GM23338 (cell line): ENCODE results near the gene PDP2. TPM values are rescaled to one million over a fixed set of nuclear protein-coding genes. Genes with fewer than 3 reads are reported as not detected.

Source experiments
- ATAC-seq: fragments of 200-7000 bp; cut with Tn5 transposase; 3 replicates; pipeline ENCODE4 v1.9.1; 2020
- DNase-seq: peaks from one replicate; pipeline ENCODE4 v3.0.0-alpha.2; 2015; ENCODE audit warnings: low spot score
- H2AFZ ChIP-seq: fragments of 200-600 bp; sonication (generic); 2 replicates; pipeline ENCODE4 v1.8.0; 2016; ENCODE audit warnings: antibody characterized with exemption, mild to moderate bottlenecking, moderate library complexity
- H3F3A ChIP-seq: fragments of 200-600 bp; sonication (generic); replicated peaks from 2 replicates; pipeline ENCODE4 v1.8.0; 2017; ENCODE audit warnings: antibody characterized with exemption, mixed run types, low read depth
- H3K27ac ChIP-seq: fragments of 200-600 bp; sonication (generic); 2 replicates; pipeline ENCODE4 v1.6.1; 2016; ENCODE audit warnings: low read depth
- H3K27me3 ChIP-seq: fragments of 200-600 bp; sonication (generic); 2 replicates; pipeline ENCODE4 v1.8.0; 2016; ENCODE audit warnings: mild to moderate bottlenecking, mixed run types, moderate library complexity; ENCODE audit not compliant: insufficient read depth
- H3K36me3 ChIP-seq: fragments of 200-600 bp; sonication (generic); 2 replicates; pipeline ENCODE4 v1.8.0; 2016; ENCODE audit warnings: mild to moderate bottlenecking; ENCODE audit not compliant: insufficient read depth
- H3K4me1 ChIP-seq: fragments of 200-600 bp; sonication (generic); 2 replicates; pipeline ENCODE4 v1.8.0; 2016; ENCODE audit warnings: mild to moderate bottlenecking, moderate library complexity; ENCODE audit not compliant: insufficient read depth
- H3K4me2 ChIP-seq: fragments of 200-600 bp; sonication (generic); 2 replicates; pipeline ENCODE4 v1.7.1; 2017; ENCODE audit warnings: mixed run types
- H3K4me3 ChIP-seq: fragments of 200-600 bp; sonication (generic); 2 replicates; pipeline ENCODE4 v1.6.1; 2016; ENCODE audit warnings: mixed run types
- H3K79me2 ChIP-seq: fragments of 200-600 bp; sonication (generic); replicated peaks from 2 replicates; pipeline ENCODE4 v1.8.0; 2017; ENCODE audit warnings: mild to moderate bottlenecking; ENCODE audit not compliant: insufficient read depth
- H3K9me2 ChIP-seq: fragments of 200-600 bp; sonication (generic); 2 replicates; pipeline ENCODE4 v1.8.0; 2017; ENCODE audit not compliant: insufficient read depth
- H4K20me1 ChIP-seq: fragments of 200-600 bp; sonication (generic); replicated peaks from 2 replicates; pipeline ENCODE4 v1.8.0; 2017; ENCODE audit warnings: mild to moderate bottlenecking; ENCODE audit not compliant: insufficient read depth
- H3K27ac Mint-ChIP-seq: 2 replicates; pipeline ENCODE4 v1.8.0; 2020; ENCODE audit warnings: inconsistent platforms, mild to moderate bottlenecking, moderate library complexity, mixed read lengths
- H3K27me3 Mint-ChIP-seq: 3 replicates; pipeline ENCODE4 v1.8.0; 2022; ENCODE audit warnings: low read depth, mild to moderate bottlenecking, moderate library complexity, mixed read lengths, inconsistent platforms; ENCODE audit not compliant: insufficient read depth, poor library complexity
- H3K36me3 Mint-ChIP-seq: 3 replicates; pipeline ENCODE4 v1.8.0; 2021; ENCODE audit warnings: low read depth, mild to moderate bottlenecking, inconsistent platforms, moderate library complexity, mixed read lengths
- H3K4me1 Mint-ChIP-seq: 3 replicates; pipeline ENCODE4 v1.8.0; 2020; ENCODE audit warnings: mild to moderate bottlenecking, inconsistent platforms, mixed read lengths
- H3K4me3 Mint-ChIP-seq: 3 replicates; pipeline ENCODE4 v1.8.0; 2021; ENCODE audit warnings: moderate library complexity, mild to moderate bottlenecking, inconsistent platforms, mixed read lengths
- H3K9me3 Mint-ChIP-seq: 3 replicates; pipeline ENCODE4 v1.8.0; 2020; ENCODE audit warnings: moderate library complexity, mild to moderate bottlenecking, inconsistent platforms, mixed read lengths
- polyA plus RNA-seq: library from polyadenylated mRNA; unstranded; fragments of >200 nt; fragmentation: Nextera tagmentation; extraction: Ambion mirVana; gene quantifications from 2 replicates; pipeline ENCODE4 v1.2.1, GENCODE V29; 2016
- total RNA-seq: library from RNA; depleted of rRNA; stranded (reverse); fragments of >200 nt; shearing (Covaris generic); gene quantifications from 2 replicates; pipeline ENCODE4 v1.2.3, GENCODE V29; 2014
- TF ChIP-seq, protein P1 (sequence below): fragments of 250-450 bp; sonication (Bioruptor Pico); IDR thresholded peaks from 2 replicates; pipeline ENCODE4 v1.5.0; 2020; ENCODE audit warnings: mild to moderate bottlenecking, moderate library complexity
- TF ChIP-seq, protein P2 (sequence below): IDR thresholded peaks from one replicate; pipeline ENCODE4 v1.6.1; 2018; ENCODE audit warnings: antibody characterized with exemption; ENCODE audit not compliant: unreplicated experiment

PDP2 gene
- total and polyA plus RNA-seq, 2 experiments from 2014 or later = 9.0 to 23.2 TPM

DNA sequence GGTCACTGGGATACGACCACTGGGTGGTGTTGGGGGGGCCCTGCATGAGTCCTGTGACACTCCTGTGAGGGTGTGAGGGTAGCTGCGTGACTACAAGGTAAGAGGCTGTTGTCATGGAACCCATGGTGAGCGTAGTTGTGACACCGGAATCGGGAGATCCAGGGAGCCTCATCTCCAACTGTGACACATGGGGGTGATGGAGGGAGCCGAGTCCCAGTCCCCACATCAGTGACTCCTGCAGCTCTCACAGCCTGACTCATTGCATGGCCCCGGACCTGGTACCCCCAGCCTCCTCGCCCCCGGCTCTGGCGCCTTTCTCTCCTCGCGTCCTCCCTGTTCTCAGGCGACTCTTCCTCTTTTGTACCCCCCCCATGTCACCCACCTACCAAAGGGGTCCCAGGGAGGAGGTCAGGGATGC is 24.1 kb downstream of the PDP2 start (continued):
- TF ChIP-seq, protein P1, sequence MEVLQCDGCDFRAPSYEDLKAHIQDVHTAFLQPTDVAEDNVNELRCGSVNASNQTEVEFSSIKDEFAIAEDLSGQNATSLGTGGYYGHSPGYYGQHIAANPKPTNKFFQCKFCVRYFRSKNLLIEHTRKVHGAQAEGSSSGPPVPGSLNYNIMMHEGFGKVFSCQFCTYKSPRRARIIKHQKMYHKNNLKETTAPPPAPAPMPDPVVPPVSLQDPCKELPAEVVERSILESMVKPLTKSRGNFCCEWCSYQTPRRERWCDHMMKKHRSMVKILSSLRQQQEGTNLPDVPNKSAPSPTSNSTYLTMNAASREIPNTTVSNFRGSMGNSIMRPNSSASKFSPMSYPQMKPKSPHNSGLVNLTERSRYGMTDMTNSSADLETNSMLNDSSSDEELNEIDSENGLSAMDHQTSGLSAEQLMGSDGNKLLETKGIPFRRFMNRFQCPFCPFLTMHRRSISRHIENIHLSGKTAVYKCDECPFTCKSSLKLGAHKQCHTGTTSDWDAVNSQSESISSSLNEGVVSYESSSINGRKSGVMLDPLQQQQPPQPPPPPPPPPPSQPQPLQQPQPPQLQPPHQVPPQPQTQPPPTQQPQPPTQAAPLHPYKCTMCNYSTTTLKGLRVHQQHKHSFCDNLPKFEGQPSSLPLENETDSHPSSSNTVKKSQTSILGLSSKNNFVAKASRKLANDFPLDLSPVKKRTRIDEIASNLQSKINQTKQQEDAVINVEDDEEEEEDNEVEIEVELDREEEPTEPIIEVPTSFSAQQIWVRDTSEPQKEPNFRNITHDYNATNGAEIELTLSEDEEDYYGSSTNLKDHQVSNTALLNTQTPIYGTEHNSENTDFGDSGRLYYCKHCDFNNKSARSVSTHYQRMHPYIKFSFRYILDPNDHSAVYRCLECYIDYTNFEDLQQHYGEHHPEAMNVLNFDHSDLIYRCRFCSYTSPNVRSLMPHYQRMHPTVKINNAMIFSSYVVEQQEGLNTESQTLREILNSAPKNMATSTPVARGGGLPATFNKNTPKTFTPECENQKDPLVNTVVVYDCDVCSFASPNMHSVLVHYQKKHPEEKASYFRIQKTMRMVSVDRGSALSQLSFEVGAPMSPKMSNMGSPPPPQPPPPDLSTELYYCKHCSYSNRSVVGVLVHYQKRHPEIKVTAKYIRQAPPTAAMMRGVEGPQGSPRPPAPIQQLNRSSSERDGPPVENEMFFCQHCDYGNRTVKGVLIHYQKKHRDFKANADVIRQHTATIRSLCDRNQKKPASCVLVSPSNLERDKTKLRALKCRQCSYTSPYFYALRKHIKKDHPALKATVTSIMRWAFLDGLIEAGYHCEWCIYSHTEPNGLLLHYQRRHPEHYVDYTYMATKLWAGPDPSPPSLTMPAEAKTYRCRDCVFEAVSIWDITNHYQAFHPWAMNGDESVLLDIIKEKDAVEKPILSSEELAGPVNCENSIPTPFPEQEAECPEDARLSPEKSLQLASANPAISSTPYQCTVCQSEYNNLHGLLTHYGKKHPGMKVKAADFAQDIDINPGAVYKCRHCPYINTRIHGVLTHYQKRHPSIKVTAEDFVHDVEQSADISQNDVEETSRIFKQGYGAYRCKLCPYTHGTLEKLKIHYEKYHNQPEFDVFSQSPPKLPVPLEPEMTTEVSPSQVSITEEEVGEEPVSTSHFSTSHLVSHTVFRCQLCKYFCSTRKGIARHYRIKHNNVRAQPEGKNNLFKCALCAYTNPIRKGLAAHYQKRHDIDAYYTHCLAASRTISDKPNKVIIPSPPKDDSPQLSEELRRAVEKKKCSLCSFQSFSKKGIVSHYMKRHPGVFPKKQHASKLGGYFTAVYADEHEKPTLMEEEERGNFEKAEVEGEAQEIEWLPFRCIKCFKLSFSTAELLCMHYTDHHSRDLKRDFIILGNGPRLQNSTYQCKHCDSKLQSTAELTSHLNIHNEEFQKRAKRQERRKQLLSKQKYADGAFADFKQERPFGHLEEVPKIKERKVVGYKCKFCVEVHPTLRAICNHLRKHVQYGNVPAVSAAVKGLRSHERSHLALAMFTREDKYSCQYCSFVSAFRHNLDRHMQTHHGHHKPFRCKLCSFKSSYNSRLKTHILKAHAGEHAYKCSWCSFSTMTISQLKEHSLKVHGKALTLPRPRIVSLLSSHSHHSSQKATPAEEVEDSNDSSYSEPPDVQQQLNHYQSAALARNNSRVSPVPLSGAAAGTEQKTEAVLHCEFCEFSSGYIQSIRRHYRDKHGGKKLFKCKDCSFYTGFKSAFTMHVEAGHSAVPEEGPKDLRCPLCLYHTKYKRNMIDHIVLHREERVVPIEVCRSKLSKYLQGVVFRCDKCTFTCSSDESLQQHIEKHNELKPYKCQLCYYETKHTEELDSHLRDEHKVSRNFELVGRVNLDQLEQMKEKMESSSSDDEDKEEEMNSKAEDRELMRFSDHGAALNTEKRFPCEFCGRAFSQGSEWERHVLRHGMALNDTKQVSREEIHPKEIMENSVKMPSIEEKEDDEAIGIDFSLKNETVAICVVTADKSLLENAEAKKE (CRISPR knock-in tag) = no peak

DNA sequence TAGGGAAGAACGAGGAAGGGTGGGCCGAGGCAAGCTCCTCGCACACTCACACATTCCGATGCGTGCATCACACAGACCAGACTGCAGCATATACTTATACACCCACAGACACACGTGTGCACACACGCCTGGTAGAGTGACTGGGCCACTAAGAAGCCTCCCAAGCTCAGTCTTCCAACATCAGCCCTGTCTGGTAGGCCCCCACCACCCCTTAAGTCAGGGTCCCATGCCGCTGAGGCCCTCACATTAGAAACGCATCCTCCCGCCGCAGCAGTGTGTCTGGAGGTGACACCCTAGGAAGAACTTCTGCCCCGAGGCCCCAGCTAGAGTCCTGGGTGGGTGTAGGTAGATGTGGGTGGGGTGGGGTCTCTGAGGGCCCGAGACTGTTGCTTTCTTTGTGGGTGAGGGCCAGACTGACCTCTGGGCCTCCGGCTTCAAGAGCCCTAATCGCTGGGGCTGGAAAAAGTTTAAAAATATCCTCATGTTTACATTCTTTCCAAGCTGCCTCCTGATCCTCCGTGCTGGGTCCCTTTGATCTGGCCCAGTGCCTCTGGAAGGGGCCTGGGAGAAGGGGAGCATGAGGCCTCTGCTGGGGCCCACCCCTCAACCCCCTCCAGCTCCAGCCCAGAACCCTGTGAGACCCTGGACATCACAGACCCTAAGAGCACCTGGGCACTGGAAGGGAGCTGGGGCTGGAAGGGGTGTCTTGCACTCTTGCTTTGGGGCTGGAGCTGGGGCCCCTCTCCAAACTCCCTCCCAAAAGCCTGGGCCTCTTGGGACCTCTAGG is 24.7 kb downstream of the PDP2 start:
- no peak overlapping the region for H3K4me3 ChIP-seq
- H2AFZ ChIP-seq = no peak overlapping the region
- H4K20me1 ChIP-seq = no peaks in the 10 kb centered on the region
- H3K27ac ChIP-seq = no peak overlapping the region
- no peaks in the 10 kb centered on the region for H3K27me3 ChIP-seq
- peaks cover 18% of the 10 kb centered on the region for H3K27me3 Mint-ChIP-seq
- H3K4me3 Mint-ChIP-seq = no peak overlapping the region
- no peaks in the 10 kb centered on the region for H3K36me3 Mint-ChIP-seq
- H3K27ac Mint-ChIP-seq = no peak overlapping the region
- no peaks in the 10 kb centered on the region for H3F3A ChIP-seq
- no peak overlapping the region for H3K4me2 ChIP-seq
- no peaks in the 10 kb centered on the region for H3K9me2 ChIP-seq
- H3K79me2 ChIP-seq = no peaks in the 10 kb centered on the region
- H3K36me3 ChIP-seq = no peaks in the 10 kb centered on the region
- ATAC-seq (no peak), DNase-seq (no peak)
- peaks cover 4% of the 10 kb centered on the region; the same call in 1 of the 2 replicates for H3K4me1 ChIP-seq
- H3K9me3 Mint-ChIP-seq = no peaks in the 10 kb centered on the region
- TF ChIP-seq, protein P2, sequence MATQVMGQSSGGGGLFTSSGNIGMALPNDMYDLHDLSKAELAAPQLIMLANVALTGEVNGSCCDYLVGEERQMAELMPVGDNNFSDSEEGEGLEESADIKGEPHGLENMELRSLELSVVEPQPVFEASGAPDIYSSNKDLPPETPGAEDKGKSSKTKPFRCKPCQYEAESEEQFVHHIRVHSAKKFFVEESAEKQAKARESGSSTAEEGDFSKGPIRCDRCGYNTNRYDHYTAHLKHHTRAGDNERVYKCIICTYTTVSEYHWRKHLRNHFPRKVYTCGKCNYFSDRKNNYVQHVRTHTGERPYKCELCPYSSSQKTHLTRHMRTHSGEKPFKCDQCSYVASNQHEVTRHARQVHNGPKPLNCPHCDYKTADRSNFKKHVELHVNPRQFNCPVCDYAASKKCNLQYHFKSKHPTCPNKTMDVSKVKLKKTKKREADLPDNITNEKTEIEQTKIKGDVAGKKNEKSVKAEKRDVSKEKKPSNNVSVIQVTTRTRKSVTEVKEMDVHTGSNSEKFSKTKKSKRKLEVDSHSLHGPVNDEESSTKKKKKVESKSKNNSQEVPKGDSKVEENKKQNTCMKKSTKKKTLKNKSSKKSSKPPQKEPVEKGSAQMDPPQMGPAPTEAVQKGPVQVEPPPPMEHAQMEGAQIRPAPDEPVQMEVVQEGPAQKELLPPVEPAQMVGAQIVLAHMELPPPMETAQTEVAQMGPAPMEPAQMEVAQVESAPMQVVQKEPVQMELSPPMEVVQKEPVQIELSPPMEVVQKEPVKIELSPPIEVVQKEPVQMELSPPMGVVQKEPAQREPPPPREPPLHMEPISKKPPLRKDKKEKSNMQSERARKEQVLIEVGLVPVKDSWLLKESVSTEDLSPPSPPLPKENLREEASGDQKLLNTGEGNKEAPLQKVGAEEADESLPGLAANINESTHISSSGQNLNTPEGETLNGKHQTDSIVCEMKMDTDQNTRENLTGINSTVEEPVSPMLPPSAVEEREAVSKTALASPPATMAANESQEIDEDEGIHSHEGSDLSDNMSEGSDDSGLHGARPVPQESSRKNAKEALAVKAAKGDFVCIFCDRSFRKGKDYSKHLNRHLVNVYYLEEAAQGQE = no peak
- peaks cover 6% of the 10 kb centered on the region; the same call in 2 of the 3 replicates for H3K4me1 Mint-ChIP-seq
